Measurements from ENCODE around the gene SMARCAL1.

Gene SMARCAL1

DNA sequence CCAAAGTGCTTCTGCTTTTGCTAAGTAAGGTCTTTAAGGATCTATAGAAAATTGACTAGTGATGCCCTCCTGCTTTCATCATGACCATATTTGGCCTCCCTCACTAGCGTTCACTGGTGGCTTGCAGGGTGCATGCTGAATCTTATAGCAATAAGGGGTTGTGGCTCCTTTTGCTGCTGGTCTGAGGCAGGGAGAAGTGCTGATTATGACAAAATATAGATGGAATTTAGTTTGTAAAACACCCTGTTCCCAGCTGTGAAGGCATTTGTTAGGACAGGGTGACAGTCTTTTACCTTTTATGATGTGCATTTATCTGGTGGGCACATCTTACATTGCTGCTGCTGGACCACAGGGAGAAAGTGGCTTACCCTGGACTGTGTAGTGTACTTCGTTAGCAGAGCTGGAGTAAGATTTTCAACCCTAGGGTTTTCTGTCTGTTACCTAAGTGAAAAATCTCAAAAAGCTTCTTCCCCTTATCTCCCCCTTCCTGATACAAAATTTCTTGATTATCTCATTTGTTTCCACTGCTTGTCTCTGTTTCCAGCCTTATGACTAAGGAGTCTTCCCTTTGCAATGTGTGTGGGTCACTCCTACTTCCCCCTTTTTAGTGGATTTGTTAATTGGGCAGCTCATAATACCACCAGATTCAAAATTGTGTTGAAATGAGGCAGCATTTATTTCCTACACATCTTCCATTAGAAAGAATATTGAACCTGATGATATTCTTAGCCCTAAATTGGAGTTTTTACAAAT, 65.2 kb downstream of the SMARCAL1 start:
- no peak for DNase-seq

DNA sequence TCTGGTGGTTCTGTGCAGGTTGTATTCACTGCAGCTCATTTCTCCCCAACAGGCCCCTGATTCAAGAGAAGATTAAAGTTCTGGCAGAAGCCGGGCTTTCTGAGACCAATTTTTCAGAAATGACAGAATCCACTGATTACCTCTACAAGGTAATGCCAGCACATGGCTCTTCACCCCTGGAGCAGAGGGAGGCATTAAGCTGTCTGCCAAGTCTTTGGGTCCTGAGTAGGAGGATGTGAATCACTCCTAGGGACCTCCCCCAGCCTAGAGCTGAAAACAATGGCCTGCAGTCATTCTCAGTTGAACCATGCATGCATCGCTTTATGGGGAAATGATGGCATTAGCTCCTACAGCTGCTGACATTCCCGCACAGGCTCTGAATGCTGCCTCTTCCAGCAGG, 65.9 kb downstream of the SMARCAL1 start:
- DNase-seq, result no peak

DNA sequence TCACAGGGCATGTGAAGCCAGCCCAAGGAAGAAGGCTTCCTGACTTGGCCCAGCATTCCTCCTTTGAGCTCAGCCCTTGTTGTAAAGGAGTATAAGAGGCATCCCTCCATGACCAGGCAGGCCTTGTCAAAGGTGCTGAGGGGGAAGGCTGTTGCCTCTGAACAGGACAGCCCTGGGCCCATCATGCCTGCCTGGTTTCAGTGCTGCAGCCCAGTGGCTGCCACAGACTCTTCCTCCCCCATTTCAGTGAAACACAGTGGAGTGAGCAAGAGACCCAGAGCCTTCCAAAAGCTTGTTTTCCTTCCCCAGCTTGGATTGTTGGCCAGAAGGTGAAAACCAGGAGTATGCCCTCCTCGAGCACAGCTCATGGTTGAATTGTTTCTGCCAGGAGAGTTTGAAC, 66.5 kb downstream of the SMARCAL1 start:
- no peak for DNase-seq

DNA sequence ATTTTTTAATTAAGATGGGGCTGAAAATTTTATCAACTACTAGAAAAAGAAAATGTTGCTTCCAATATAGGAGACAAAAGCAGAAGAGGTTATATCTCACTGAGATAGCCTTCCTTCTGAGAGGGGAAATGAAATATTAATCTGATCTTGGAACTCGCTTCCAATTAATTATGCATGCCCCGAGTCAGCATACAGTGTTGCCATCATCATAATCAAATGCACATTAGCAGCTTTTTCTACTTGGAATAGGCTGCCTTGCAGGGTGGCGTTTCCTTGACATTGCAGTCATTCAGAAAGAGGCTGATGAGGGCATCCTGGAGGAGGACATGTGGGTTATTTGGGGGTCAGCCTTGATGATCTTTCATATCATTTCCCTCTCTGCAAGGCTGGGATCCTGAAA, 67.9 kb downstream of the SMARCAL1 start:
- DNase-seq, result no peak

DNA sequence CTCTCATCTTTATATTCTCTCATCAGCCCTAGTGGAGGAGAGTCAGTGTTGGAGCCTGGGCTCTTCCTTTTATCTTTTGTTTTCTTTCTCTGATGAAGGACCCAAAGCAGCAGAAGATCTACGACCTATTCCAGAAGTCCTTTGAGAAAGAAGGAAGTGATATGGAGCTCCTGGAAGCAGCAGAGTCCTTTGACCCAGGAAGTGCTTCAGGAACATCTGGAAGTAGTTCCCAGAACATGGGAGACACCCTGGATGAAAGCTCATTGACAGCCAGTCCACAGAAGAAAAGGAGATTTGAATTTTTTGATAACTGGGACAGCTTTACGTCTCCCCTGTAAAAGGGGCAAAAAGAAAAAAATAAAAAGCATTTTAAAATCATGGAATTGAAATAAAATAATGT, 70.4 kb downstream of the SMARCAL1 start:
- DNase-seq, result no peak

DNA sequence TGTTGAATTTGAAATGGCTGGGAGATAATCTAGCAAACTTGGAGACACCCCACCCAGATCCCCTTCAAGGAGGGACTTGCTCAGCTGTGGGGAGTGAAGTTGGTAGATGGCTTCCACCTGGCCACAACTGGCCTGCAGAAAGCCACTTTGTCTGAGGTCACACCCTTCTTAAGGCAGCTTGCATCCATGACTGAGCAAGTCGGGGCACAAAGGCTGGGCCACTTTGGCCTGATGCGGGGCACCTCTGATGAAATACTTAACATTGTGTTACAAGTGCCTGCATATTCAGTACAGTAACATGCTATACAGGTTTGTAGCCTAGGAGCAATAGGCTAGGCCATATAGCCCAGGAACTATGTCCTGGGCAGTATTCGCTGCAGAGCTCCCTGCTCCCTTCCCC, 73.0 kb downstream of the SMARCAL1 start:
- DNase-seq, result no peak

DNA sequence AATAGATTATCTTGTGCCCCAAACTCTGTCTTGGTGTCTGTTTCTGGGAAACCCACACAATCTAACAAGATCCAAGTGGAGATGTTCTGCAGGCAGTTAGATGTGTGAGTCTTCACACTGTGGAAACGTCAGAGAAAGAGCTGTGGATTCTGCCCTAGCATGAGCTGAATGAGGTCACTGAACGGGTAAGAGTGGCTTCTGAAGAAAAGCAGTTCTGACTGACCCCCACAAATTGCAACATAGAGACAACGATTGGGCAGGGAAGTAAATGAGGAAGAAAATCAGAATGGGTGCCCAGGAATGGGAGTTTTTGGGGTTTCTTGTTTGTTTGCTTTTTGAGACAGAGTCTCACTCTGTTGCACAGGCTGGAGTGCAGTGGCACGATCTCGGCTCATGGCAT, 73.5 kb downstream of the SMARCAL1 start:
- DNase-seq, result no peak

DNA sequence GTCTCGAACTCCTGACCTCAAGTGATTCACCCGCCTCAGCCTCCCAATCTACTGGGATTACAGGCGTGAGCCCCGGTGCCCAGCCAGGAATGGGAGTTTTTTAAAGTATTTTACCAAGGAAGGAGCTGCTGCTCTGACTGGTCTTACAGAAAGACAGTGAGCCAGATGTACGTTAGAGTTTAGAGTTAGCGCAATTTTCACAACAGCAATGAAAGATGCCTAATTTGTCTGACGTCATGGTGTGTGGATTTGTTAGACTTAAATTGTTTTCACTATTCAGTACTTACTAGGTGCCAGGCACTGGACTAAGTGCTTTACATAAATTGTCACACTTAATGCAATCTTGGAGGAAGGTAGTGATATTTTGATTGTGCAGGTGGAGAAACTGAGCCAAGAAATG, 74.0 kb downstream of the SMARCAL1 start:
- DNase-seq, result no peak

DNA sequence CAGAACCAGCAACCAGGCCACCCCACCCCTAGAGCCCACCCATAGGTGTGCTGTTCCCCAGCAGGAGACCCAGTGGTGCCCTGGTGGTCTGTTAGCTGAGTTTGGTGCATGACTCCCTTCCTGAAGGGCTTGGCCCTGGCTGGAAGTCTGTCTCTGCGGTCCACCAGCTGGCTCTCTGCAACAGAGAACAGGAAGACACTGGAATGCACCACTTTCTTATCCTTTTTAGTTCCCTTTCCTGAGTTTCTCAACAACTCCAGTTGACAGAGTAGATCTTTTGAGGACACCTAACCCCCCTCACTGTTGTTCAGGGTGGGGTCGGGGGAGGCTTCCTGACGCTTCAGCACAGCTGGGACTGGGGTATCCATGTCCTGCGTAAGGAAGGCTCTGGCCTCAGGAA, 74.4 kb downstream of the SMARCAL1 start:
- no peak for DNase-seq

DNA sequence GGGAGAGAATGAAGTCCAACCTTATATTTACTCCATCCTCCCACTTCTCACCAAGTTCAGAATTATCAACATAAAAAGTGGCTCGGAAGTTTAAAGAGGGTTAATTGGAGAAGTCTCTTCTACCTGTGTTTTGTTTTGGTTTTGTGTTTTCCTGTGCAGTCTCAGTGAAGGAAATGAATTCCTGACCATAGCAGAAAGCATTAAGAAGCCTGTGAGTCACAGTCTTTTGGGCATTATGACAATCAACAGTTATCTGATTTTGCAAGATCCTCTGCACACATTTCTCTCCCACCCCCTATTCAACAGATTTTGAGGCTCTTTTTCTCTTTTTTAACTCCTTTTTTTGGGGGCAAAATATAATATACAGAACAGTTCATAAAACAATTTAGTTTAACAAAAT, 77.8 kb downstream of the SMARCAL1 start:
- no peak for DNase-seq

DNA sequence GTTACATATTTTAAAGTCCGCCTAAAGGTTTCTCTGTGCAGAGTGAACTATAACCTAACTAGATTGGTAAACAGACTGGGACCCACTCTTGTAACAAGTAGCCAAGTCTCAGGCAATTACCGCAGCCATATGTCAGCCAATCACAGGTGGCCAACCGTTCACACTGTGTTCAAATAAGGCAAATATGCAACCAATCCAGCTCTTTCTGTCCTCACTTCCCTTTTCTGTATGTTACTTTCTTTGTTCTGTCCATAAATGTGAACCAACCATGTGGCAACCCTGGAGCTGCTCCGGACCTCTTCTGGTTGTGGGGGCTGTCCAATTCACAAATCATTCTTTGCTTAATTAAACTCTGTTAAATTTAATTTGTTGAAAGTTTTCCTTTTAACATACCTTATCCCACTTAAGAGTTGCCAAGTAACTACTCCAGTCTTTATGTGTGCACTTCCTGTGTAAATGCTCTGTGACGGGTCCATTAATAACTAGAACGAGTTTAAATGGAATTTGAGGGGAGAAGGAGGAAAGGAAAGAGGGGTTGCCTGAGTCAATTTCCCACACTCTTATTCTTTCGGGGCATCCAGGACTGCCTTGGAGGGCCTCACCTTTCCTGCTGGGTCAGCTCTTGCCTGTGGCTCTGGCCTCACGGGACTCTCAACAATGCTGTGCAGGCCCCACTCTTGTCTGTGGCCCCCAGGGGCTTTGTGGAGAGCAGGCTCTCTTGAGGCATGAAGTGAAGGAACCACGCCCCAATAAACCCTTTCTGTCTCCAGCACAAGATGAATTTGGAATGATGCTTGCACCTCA, 79.7 kb downstream of the SMARCAL1 start:
- no peak for DNase-seq

DNA sequence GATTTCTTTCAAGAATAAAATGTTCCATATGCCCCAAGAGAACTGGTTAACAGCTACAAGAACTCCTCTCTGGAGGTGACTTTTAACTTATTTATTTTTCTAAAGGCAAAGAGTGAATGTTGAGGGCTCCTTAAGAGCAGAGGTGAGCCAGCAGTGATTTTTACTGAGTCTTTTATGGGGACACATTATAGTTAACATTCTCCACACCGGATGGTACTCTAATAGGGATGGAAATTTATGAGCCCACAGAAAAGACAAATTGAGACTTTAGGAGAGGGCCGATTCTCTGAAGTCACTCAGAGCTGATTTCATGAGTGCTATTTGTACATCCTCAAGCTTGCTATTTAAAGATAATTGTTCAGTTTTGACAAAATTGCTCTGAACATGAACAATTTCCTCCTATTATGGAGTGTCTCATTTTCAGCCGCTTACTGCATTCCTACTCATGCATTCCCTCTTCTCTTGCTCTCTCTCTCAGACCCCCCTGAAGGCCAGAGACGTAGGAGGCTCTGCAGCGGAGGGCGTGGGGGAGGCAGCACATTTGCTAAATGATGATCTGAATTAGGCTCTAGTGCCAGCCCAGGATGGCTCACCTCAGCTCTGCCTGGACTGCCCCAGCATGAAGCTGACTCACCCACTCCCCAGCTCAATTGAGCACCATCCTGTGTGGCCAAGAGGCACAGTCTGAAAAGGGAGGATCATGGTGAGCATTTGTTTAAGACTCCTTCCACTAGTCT, 80.5 kb downstream of the SMARCAL1 start:
- DNase-seq, result no peak

DNA sequence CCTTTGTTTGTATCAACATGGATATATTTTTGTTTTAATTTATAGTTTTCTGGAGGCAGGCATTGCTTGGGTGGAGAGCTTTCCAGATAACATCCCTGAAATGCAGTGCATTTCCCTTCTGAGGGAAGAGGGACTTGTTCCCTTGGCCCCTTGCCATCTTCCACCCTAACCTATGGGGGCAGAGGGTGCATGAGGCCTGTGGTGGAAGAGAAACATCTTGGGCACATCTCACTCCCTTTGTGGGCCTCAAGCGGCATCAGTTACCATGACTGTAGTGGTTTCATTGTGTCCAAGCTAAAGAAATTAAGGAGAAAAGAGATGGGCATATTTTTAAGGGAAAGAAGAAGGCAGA, 81.0 kb downstream of the SMARCAL1 start:
- no peak for DNase-seq

DNA sequence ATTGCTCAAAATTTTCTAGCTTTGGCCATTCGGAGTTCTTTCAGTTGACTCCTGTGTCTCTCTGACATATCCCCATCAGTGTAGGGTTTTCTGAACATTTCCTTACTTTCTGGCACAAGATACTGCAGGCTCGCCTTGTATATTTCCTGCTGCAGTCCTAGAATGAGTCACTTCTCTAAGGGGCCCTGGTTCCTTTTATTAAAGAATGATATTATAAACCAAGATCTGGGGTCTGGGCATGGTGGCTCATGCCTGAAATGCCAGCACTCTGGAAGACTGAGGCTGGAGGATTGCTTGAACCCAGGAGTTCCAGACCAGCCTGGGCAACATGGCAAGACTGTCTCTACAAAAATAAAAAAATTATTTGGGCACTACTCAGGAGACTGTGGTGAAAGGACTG, 83.4 kb downstream of the SMARCAL1 start:
- DNase-seq, result no peak

DNA sequence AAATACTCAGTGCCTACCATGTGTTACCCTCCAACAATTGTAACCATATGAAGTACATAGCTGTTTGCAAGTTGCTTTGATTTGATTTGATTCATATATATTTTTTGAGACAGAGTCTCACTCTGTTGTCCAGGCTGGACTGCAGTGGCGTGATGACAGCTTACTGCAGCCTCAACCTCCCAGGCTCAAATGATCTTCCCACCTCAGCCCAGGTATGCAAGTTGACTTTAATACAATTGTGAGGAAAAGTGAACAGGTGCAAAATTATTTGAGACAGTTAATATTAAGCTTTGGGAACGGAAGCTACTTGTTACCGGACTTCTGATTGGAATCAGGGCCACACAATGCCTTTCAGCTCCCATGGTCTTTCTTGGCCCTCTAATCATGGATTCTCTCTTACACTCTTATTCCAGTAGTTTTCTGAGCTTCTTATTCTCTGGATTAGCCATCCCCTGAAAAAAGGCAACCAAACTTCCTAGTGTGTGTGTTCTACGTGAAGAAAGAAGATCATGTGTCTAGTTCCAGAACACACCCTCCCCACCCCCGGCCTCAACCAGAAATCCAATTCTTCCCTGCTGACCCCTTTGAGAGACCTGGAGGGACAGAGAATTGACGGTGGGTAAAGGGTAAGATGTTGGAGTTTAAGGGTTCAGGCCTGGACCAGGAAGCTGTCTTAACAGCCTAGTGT, 85.2 kb downstream of the SMARCAL1 start:
- no peak for DNase-seq

DNA sequence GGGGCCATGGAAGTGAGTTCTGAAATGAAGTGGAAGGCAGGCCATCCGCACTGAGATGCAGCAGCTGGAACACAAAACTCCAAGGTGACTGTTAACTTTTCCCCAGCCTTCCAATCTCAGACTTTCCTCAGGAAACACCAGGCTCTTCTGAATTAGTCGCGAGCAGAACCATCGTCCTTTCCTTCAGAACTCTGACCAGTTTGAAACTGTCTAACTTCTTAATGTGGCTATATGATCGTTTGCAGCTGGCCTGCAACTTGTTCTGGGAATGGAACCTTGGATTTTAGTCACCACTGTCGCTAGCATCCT, 85.7 kb downstream of the SMARCAL1 start:
- DNase-seq, result no peak

DNA sequence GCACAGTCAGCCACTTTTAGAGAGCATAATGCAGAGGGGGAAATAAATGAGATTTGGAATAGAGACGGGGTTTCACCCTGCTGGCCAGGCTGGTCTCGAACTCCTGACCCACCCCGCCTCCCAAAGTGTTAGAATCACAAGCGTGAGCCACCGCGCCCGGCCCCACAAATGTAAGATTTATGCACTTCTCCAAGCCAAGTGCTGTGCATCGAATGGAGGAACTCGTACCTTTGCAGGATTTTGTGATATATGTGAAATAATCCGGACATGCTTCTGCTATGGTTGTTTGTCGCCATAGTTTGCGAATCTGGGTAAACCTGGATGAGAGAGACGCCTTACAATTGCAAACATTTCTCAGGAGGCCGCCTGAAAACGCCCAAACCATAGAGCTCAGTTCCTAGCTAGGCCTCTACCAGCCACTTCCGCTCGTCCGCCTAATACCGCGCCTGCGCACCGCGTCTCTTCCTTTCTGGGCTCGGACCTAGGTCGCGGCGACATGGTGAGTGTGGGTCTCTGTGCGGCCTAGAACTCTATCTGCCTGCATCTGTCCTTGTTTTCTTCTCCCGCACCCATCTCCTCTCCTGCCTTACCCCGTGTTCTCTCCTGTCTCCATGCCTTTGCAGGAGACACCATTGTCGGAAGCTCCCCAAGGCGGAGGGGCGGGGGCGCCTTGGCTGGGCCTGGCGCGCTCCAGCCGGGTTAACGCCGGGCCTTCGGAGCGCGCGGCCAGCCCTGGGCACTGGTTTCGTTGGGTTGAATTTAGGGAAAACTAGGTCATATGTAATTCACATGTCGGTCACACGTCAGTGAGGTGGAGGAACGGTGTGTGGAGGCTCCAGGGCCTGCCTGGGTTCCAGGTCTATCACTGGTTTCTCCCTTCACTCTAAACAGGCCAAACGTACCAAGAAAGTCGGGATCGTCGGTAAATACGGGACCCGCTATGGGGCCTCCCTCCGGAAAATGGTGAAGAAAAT, 86.4 kb downstream of the SMARCAL1 start, which contains the start of gene RPL37A:
RPL37A (plus strand) TSS at position 466 of the 974 bp plus-strand sequence; CDS start at position 497, 31 bp downstream.
- peak; percentile 93 for DNase-seq

DNA sequence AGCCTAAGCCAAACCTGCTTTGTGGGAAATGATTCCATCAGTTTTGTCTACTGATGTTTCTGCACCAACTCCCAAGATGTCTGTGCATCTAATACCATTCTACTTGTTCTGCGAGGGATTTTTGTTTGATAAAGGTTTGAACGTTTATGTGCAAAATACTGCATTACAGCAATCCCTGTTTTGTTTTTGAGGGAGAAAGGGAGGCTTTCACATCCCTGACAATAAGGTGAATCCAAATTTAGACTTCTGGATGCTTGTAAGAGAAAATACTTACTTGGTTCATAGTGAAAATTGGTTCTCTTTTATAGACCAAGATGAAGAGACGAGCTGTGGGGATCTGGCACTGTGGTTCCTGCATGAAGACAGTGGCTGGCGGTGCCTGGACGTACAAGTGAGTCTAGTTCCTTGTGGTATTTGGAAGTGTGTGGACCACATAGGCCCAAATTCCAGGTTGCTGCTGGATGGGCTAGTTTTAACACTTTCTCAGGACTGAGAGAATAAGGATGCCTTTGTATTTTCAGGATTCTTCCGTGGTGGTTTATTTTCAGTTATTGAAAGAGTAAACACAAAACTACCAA, 87.4 kb downstream of the SMARCAL1 start:
- DNase-seq, result peak; percentile 69

DNA sequence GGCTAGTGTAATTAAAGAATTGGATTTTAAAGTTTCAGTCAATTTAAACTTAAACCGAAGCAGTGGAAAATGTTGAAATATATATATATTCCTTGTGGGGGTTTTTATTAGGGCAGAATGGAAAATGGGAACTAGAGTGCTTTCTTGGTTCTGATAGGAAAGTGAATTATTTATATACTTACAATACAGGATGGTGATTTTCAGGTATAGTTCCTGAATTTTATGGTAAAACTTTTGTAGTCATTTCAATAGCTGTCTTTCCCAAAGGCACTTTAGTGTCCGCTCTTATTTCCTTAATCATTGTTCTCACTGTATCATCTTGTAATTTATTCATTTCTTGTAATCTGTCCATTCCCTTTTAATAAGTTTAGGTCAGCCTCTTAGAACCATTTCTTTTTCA, 88.3 kb downstream of the SMARCAL1 start:
- no peak for DNase-seq

DNA sequence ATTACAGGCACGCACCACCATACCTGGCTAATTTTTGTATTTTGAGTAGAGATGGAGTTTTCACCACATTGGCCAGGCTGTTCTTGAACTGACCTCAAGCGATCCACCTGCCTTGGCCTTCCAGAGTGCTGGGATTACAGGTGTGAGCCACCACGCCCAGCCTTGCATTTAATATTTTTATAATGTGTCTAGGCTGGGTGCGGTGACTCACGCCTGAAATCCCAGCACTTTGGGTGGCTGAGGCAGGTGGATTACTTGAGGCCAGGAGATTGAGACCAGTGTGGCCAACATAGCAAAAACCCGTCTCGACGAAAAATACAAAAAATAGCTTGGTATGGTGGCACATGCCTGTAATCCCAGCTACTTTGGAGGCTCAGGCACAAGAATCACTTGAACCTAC, 89.6 kb downstream of the SMARCAL1 start:
- no peak for DNase-seq

DNA sequence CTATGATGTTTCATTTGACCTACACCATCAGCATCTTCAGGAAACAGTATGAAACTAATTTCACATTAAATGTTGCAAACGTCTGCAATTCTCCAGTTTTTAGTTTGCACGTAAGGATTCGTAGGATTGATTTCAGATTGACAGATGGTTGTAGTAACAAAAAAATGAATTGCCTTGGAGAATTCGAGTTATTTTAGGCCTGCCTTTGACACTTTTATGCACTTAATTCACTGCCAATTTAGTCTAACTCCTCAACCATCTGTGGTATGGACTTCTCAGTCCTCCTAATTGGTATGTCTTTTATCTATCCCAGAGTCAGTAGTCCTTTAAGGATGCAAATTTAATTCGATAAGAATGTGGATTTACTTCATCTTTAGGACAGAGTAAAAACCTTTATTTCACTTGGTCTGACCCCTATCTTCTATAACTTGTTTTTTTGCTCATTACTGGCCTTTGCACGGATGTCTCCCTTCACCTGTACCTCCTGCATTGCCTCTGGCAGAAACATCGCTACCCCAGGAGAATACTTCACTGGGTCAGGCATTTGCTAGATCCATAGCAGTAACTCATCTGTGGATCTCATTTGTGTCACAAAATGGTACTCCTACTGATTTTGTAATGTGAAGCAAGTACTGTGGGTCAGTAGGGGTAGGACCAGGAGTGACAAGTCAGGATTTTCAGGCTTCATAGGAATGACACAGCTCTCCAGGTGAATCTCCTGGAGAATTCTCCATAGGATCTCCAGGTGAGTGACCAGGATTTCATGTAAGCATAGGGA, 90.3 kb downstream of the SMARCAL1 start:
- no peak for DNase-seq
